Measurements from ENCODE around the gene KMT2C.
A peak's percentile ranks its signal among the peaks of the same experiment; 100 is the strongest.
"Not testable (repeated sequence)": the region's sequence is repeated elsewhere in the genome, so short reads cannot be mapped to it uniquely, and the experiment has no call there.

KMT2C gene

GRCh38 chr7:152315845-152316244 is 120.0 kb downstream of the KMT2C start:
- Histone ChIP-seq H3K9me3 (no peaks in the 10 kb centered on the region), H3K27me3 (ENCODE audit: low read depth) (no peaks in the 10 kb centered on the region), H3K4me3 (no peak overlapping the region), H3K36me3 (replicated peaks) (peaks cover 3% of the 10 kb centered on the region; the same call in 1 of the 2 replicates), H3K4me1 (peaks cover 18% of the 10 kb centered on the region)
- no peak for DNase-seq (ENCODE audit: low spot score in 2 of 2)
- in situ Hi-C loops (cut with MboI; ENCODE audit: low sequenced_read_pairs) = no loop called here

- peak; percentile 37 to 64 for DNase-seq (ENCODE audit: low spot score in 2 of 2)
- no peak overlapping the region for H3K4me3 ChIP-seq
Measured at GRCh38 chr7:152313831-152314604, 121.8 kb downstream of the KMT2C start.

GRCh38 chr7:152313217-152313616 is 122.6 kb downstream of the KMT2C start:
- peaks cover 18% of the 10 kb centered on the region for H3K4me1 ChIP-seq
- H3K36me3 ChIP-seq (replicated peaks) = peaks cover 8% of the 10 kb centered on the region
- H3K4me3 ChIP-seq = no peak overlapping the region
- no peaks in the 10 kb centered on the region for H3K27me3 ChIP-seq (ENCODE audit: low read depth)
- in situ Hi-C loops (cut with MboI; ENCODE audit: low sequenced_read_pairs) = no loop called here
- no peak for DNase-seq (ENCODE audit: low spot score in 2 of 2)
- no peaks in the 10 kb centered on the region for H3K9me3 ChIP-seq

More at GRCh38 chr7:152313831-152314604, 121.8 kb downstream of the KMT2C start:
- peaks cover 18% of the 10 kb centered on the region for H3K4me1 ChIP-seq
- H3K9me3 ChIP-seq = no peaks in the 10 kb centered on the region
- H3K36me3 ChIP-seq (replicated peaks) = peaks cover 8% of the 10 kb centered on the region
- in situ Hi-C loops (cut with MboI; ENCODE audit: low sequenced_read_pairs) = no loop called here
- no peaks in the 10 kb centered on the region for H3K27me3 ChIP-seq (ENCODE audit: low read depth)

- no peak overlapping the region for H3K4me3 ChIP-seq
- in situ Hi-C loops (cut with MboI; ENCODE audit: low sequenced_read_pairs) = no loop called here
- peaks cover 8% of the 10 kb centered on the region for H3K36me3 ChIP-seq (replicated peaks)
- H3K9me3 ChIP-seq = no peaks in the 10 kb centered on the region
- DNase-seq (ENCODE audit: low spot score in 2 of 2) = no peak
- no peaks in the 10 kb centered on the region for H3K27me3 ChIP-seq (ENCODE audit: low read depth)
- peaks cover 18% of the 10 kb centered on the region for H3K4me1 ChIP-seq
Measured at GRCh38 chr7:152312316-152312715, 123.5 kb downstream of the KMT2C start.

DNA sequence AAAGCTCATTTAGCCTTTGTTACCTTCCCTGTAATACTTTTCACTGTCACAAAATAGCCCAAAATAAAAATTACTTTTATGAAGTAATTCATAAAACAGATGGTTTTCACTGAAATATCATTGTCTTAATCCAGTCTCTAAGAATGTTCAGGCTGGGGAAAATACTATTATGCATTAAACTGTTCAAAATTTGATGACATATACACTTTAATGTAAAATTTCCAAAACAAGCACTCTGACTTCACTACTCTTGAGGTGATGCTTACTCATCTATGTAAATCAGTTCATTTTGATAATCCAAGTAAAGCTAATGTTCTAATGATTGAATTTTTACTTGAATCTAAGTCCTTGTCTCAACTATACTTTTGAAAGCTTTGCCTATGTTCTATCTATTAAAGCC is 127.9 kb downstream of the KMT2C start:
- DNase-seq (ENCODE audit: low spot score in 2 of 2) = no peak
- Histone ChIP-seq H3K36me3 (replicated peaks) (peaks cover 15% of the 10 kb centered on the region), H3K27me3 (ENCODE audit: low read depth) (no peaks in the 10 kb centered on the region), H3K9me3 (no peaks in the 10 kb centered on the region), H3K4me3 (no peak overlapping the region), H3K4me1 (no peaks in the 10 kb centered on the region)
- in situ Hi-C loops (cut with MboI; ENCODE audit: low sequenced_read_pairs) = no loop called here

DNA sequence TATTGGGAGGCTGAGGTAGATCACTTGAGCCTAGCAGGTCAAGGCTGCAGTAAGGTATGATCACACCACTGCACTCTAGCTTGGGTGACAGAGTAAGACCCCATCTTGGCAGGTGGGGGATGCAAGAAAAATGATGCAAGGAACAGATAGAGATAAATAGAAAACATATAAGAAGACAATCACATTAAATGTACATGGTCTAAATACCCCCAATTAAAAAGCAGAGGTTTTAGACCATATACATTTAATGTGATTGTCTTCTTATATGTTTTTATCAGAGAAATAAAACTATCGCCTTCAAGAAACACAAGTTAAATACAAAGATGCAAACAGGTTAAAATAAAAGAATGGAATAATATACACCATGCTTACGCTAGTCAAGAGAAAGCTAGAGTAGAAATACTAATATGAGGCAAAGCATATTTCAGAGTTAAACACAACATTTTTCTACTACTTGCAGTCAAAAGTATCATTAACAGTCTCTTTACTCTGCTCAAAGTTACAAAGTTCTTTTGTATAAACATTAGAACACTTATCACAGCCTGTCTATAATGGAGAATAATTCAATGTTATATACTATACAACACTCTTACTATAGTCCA is 136.2 kb downstream of the KMT2C start:
- H3K9me3 ChIP-seq; DNase-seq (ENCODE audit: low spot score in 2 of 2); H3K27me3 ChIP-seq (ENCODE audit: low read depth); H3K4me3 ChIP-seq; H3K36me3 ChIP-seq (replicated peaks); in situ Hi-C loops (cut with MboI; ENCODE audit: low sequenced_read_pairs): not testable (repeated sequence)
- peaks cover 13% of the 10 kb centered on the region for H3K4me1 ChIP-seq

- Histone ChIP-seq H3K27me3 (ENCODE audit: low read depth) (no peaks in the 10 kb centered on the region), H3K4me1 (peaks cover 13% of the 10 kb centered on the region), H3K36me3 (replicated peaks) (no peaks in the 10 kb centered on the region; the same call in 1 of the 2 replicates), H3K9me3 (no peaks in the 10 kb centered on the region), H3K4me3 (no peak overlapping the region)
- no peak for DNase-seq (ENCODE audit: low spot score in 2 of 2)
- in situ Hi-C loops (cut with MboI; ENCODE audit: low sequenced_read_pairs) = no loop called here
Measured at GRCh38 chr7:152292897-152293296, 142.9 kb downstream of the KMT2C start.

DNA sequence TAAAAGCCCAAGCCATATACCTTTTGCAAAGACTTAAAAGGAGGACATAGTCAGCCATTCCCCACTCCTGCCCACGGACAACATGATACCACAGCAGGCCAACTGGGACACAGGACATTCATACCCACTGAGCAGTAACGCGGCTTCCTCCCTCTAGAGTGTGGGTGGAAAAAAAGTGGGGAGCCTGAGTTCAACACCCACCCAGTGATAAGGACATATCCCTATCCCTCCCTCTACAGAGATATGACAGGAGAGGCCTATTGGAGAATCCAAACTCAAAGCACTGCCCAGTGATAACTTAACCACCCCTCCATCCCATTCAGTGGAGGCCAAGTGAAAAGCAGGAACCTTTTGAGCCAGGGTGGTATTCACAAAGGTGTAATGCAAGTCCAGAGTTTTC is 148.8 kb downstream of the KMT2C start:
- in situ Hi-C loops (cut with MboI; ENCODE audit: low sequenced_read_pairs); H3K9me3 ChIP-seq: not testable (repeated sequence)

GRCh38 chr7:152286219-152286618 is 149.6 kb downstream of the KMT2C start:
- H3K4me1 ChIP-seq; DNase-seq (ENCODE audit: low spot score in 2 of 2); H3K36me3 ChIP-seq (replicated peaks); H3K9me3 ChIP-seq; in situ Hi-C loops (cut with MboI; ENCODE audit: low sequenced_read_pairs); H3K27me3 ChIP-seq (ENCODE audit: low read depth); H3K4me3 ChIP-seq: not testable (repeated sequence)

More for the DNA sequence above, 148.8 kb downstream of the KMT2C start:
- DNase-seq (ENCODE audit: low spot score in 2 of 2); H3K4me1 ChIP-seq; H3K27me3 ChIP-seq (ENCODE audit: low read depth); H3K4me3 ChIP-seq; H3K36me3 ChIP-seq (replicated peaks): not testable (repeated sequence)

GRCh38 chr7:152284998-152285397 is 150.8 kb downstream of the KMT2C start:
- DNase-seq (ENCODE audit: low spot score in 2 of 2); H3K4me3 ChIP-seq; H3K36me3 ChIP-seq (replicated peaks); in situ Hi-C loops (cut with MboI; ENCODE audit: low sequenced_read_pairs); H3K4me1 ChIP-seq; H3K27me3 ChIP-seq (ENCODE audit: low read depth); H3K9me3 ChIP-seq: not testable (repeated sequence)

DNA sequence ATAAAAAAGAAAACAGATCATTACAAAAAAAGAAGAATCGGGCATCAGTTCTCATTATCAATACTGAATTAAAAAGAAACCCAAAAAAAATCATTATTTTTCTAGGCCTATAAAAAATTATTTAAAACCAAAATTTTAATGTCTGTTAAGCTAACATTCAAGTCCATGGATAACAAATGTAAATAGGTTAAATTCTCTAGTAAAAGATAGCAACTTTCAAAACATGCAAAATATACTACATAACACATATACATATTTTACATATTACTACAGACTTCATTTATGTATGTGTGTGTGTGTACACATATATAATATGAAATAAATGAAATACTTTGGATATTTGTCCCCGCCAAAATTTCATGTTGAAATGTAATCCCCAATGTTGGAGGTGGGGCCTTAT is 158.1 kb downstream of the KMT2C start:
- in situ Hi-C loops (cut with MboI; ENCODE audit: low sequenced_read_pairs); H3K36me3 ChIP-seq (replicated peaks): not testable (repeated sequence)

DNA sequence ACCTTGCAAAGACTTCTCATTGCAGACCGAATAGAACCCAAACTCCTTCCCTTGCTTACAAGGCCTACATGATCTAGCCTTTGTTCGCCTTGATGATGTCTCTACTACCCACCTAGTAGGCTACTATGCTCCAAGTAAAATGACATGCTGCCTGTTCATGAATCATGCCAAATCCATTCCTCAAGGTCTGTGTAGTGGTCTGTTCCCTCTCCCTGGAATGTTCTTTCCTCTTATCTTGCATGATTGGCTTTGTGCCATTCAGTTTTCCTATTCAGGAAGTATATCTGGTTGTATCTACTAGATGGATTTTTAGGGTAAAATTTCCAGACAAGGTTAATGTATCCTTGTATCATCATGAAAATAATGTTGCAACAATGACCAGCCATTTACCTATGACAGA is 165.4 kb downstream of the KMT2C start:
- H3K36me3 ChIP-seq (replicated peaks); H3K4me3 ChIP-seq; H3K9me3 ChIP-seq; H3K4me1 ChIP-seq; H3K27me3 ChIP-seq (ENCODE audit: low read depth); in situ Hi-C loops (cut with MboI; ENCODE audit: low sequenced_read_pairs); DNase-seq (ENCODE audit: low spot score in 2 of 2): not testable (repeated sequence)

More for the DNA sequence above, 158.1 kb downstream of the KMT2C start:
- H3K27me3 ChIP-seq (ENCODE audit: low read depth); H3K9me3 ChIP-seq; H3K4me3 ChIP-seq; DNase-seq (ENCODE audit: low spot score in 2 of 2); H3K4me1 ChIP-seq: not testable (repeated sequence)

DNA sequence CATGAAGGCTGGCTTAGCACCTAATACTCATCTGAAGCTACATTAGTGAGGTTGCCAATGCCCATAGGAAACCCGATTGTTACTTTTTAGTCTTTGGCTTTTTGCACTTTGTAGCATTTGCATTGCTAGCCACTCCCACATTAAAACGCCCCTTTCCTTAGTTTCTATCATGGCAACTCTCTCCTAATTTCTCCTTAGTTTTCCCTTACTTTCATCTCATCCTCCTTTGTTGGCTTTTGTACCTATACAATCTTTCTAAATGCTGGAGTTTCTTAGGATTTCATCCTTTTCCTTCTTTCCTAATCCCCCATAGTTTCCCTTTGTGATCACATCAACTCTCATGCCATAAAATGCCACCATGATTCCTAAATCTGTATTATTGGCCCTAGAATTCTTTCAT is 168.9 kb downstream of the KMT2C start:
- DNase-seq (ENCODE audit: low spot score in 2 of 2); in situ Hi-C loops (cut with MboI; ENCODE audit: low sequenced_read_pairs); H3K4me1 ChIP-seq: not testable (repeated sequence)

GRCh38 chr7:152264915-152265314 is 170.9 kb downstream of the KMT2C start:
- H3K9me3 ChIP-seq; DNase-seq (ENCODE audit: low spot score in 2 of 2); H3K4me1 ChIP-seq; H3K4me3 ChIP-seq; H3K27me3 ChIP-seq (ENCODE audit: low read depth); H3K36me3 ChIP-seq (replicated peaks); in situ Hi-C loops (cut with MboI; ENCODE audit: low sequenced_read_pairs): not testable (repeated sequence)

More for the DNA sequence above, 168.9 kb downstream of the KMT2C start:
- not testable (repeated sequence) for H3K4me3 ChIP-seq; H3K27me3 ChIP-seq (ENCODE audit: low read depth); H3K36me3 ChIP-seq (replicated peaks); H3K9me3 ChIP-seq

All from HAP-1 (cell line).